ENCODE results near the gene SYTL3. TPM values are rescaled to one million over a fixed set of nuclear protein-coding genes. Genes with fewer than 3 reads are reported as not detected.
"Not testable (repeated sequence)": the region's sequence is repeated elsewhere in the genome, so short reads cannot be mapped to it uniquely, and the experiment has no call there.

Gene SYTL3
- total RNA-seq, 1 donor from 2014 or later: 10.8 TPM

DNA sequence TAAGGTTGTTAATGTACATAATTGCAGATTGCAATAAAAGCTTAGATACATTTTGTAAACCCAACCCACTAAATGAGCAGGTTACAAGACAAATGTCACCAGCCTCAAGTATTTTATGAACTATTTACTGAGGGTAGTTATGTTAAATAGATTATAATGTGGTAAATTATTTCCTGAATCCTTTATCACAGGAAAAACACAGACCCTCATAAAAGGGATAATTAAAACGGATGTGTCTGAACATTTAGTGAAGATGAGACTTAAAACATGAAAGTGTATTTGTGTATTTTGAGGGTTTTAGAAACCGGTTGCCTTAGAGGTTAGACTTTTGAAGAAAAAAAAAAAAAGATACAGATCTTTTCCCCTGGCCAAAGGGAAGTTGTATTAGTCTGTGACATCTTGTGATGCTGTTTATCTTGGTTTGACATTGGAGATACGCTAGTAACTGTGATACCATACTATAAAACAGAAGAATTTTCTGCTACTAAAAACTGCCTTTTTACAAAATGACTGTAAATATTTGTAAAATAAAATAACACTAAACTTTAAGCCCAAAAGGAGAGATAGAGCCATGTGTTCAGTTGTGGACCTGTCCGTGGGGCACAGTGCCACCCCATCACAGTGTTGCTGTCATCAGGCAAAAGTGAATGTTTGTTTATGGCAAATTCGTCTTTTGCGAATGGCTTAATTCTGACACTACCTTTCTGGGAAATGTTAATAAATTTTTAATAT is 15.0 kb upstream of the SYTL3 start:
- ATAC-seq (no peak), DNase-seq (ENCODE audit: missing footprints) (no peak)
- intact Hi-C loops (cut with DNase I): no loop called here

GRCh38 chr6:158635427-158636073 is 14.3 kb upstream of the SYTL3 start:
- ATAC-seq: no peak
- no peak for DNase-seq (ENCODE audit: missing footprints)
- intact Hi-C loops (cut with DNase I): no loop called here

GRCh38 chr6:158636778-158637177 is 13.1 kb upstream of the SYTL3 start:
- ATAC-seq (no peak), DNase-seq (ENCODE audit: missing footprints) (no peak)
- intact Hi-C loops (cut with DNase I): no loop called here

DNA sequence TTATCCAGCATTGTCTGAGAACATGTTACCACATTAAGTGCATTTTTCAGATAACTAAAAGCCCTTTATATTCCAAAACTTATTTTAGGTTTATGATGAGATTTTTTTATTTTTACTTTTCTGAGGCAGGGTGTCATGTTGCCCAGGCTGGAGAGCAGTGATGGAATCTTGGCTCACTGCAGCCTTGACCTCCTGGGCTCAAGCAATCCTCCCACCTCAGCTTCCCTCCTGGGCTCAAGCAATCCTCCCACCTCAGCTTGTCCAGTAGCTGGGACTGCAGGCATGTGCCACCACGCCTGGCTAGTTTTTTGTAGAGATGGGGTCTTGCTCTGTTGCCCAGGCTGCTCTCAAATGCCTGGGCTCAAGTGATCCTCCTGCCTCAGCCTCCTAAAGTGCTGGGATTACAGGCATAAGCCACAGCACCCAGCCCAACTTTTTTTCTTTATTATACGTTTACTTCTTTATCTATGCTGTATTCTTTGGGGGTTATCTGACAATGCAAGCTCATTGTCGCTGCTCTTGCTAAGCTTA is 11.5 kb upstream of the SYTL3 start:
- ATAC-seq (no peak), DNase-seq (ENCODE audit: missing footprints) (no peak)
- intact Hi-C loops (cut with DNase I): no loop called here

DNA sequence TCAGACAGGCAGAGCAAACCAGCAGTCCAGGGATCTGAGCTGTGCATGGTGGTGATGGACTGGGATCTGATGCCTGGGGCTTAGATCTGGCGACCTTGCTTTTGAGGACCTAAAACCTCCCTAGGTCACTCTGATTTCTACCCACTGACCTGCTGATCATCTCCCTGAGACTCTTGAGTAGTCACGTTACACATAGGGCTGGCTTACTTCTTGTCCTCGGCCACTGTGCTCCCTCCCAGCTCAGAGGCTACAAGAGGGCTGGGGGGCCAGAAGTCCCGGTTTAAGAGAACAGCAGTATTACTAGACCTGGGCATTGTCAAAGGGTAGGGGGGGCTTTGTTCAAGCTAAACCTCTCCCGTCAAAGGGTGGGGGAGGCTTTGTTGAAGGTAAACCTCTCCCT is 10.8 kb upstream of the SYTL3 start:
- no peak for DNase-seq (ENCODE audit: missing footprints)
- no peak for ATAC-seq
- intact Hi-C loops (cut with DNase I): no loop called here

DNA sequence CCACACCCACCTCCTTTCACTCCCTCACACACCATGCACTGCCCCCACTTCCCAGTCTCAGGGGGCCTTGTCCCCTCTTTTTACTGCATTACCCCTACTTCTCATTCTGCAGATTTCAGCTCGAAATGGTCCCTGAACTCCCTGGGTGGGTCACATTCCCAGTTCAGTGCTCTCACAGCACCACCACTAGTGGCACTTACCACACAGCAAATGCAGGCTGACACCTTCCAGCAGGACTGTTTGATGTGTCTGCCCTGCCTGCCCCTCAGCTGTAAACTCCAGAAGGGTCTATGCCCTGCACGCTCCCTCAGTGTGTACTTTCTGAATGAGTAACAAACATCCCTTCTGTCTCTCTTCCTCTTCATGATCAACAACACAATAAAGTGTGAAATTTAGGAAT is 9.3 kb upstream of the SYTL3 start:
- intact Hi-C loops (cut with DNase I): no loop called here
- ATAC-seq: no peak
- no peak for DNase-seq (ENCODE audit: missing footprints)

- intact Hi-C loops (cut with DNase I): no loop called here
- DNase-seq (ENCODE audit: missing footprints): no peak
- peak; percentile 24 for ATAC-seq
Observed at GRCh38 chr6:158642097-158642601, 7.7 kb upstream of the SYTL3 start.

DNA sequence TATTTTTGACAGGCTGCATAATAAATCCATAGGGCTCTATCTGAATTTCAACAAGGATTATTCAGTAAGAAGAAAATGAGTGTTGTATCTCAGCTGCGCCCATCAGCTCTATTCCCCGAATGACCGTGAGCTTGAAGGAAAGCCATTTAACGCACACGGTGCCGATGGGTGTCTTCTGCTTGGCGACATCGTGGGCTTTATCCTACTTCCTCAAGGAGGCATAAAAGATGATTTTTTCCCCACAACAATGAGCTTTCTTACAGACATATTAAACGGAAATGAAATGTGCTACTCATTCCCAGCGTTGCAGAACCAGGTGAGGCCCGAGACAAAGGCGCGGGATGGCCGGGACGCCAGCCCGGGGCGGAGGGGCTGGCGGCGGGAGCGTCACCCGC is 6.0 kb upstream of the SYTL3 start:
- ATAC-seq: no peak
- intact Hi-C loops (cut with DNase I): no loop called here
- DNase-seq (ENCODE audit: missing footprints): no peak

DNA sequence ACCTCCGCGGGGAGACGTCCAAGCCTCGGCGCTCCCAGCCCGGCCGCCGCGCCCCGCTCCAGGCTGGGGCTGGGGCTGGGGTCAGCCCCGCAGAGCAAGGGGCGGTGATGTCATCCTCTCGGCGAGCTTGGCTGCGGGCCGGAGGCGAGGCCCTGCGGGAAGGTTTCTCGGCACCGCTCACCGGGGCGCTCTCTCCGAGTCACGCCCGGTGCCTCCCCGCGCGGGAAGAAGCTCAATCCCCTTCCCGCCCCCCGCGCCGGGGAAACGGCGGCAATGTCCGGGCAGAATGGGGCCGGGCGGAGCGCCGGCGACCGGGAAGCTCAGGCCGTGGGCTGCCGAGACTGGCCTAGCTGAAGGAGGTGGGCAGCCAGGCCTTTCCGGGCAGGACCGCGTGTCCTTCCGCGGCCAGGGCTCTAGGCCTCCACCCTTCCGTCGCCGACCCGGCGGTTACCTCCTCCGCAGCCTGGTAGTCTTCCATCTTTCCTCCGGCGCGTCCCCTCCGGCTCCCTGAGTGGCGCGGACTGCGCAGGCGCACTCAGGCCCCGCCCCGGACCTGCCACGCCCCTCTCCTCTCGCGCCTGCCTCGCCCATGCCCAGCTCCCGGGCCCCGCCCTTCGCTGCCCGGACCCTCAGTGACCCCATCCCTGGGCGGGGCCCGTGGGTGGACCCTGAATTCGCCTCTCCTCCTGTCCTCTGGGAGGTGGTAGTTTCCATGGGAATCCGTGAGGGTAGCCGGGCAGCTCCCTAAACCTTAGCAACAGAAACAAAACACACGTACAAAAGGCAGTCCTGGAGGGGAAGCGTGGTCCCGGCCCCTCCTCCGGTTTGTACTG is 5.4 kb upstream of the SYTL3 start, which contains the start of gene DYNLT1:
DYNLT1 (minus strand) TSS at position 513 of the 833 bp plus-strand sequence; CDS start at position 478, 35 bp downstream.
- ATAC-seq (peak; percentile 97), DNase-seq (ENCODE audit: missing footprints) (peak; percentile 96)
- intact Hi-C loops (cut with DNase I): no loop called here

DNA sequence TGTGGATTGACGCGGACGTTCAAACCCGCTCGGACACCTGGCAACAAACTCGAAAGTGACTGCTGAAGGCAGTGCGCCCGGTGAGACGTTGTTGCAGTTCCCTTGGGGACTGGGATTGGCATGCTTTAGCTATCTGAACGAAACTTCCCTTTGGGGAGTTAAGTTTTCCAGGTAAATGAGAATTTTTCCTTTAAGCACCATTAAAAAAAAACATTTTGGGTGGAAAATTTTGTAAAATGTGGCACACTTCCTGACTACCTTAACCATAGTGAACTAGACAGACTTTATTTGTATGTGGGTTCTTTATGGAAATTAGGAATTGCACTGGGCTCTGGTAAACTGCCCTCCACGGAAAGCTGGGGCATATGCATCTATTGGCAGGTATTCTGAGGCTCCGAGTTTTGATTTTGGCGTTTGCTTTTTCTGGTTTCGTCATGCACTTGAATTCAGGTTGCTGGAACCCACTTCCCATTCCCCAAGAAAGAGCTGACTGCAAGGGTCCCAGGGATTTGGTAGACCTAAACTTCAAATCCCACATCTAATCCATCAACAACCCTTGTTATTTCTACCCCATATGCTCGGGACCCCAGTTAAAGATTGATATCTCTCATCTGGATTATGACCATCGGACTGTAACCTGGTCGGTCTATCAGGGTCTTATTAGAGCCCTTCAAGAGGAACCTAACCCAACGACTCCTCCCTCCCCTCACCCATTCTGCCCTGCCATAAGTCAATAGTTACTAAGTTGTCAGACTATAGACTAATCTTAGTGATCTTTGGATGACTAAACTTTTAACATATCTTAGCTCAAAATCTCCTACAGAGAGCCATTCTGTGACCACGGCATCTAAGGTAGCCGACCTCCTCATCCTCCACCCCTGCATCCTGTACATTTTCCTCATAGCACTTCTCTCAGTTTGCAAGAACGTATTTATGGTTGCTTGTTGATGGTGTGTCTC is 4.5 kb upstream of the SYTL3 start:
- intact Hi-C loops (cut with DNase I): no loop called here
- no peak for DNase-seq (ENCODE audit: missing footprints)
- ATAC-seq: no peak

DNA sequence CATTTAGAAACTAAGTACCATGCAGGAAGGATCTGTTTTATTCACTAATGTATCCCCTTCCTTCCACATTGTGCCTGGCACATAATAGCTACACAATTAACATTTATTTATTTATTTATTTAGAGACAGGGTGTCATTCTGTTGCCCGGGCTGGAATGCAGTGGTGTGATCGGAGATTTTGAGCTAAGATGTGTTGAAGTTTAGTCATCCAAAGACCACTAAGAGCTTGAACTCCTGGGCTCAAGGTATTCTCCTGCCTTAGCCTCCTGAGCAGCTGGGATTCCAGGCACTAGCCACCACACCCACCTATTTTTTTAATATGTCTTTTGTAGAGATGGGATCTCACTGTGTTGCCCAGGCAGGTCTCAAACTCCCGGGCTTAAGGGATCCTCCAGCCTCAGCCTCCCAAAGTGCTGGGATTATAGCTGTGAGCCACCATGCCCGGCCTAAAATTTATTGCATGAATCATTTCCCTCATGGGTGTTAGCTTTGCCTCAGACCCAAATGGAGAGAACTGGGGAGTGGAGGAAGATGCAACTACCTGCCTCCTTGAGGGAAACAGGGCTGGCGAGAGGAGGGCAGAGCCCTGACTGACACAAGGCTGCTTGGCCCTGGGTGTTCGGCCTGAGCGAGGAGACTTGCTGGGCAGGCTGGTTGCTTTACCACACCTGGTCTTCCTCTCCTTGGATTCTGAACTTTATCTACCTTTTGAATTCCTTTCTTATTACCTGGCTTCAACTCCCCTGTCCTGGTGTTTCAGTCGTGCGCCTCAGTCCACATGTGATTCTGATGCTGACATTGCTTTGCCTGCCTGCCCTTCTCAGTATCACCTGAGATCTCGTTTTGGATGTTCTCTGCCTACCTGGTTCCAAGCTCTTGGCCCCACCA is 3.6 kb upstream of the SYTL3 start:
- ATAC-seq (no peak), DNase-seq (ENCODE audit: missing footprints) (no peak)
- intact Hi-C loops (cut with DNase I): no loop called here

GRCh38 chr6:158647501-158647900 is 2.4 kb upstream of the SYTL3 start:
- intact Hi-C loops (cut with DNase I): no loop called here
- no peak for ATAC-seq
- no peak for DNase-seq (ENCODE audit: missing footprints)

DNA sequence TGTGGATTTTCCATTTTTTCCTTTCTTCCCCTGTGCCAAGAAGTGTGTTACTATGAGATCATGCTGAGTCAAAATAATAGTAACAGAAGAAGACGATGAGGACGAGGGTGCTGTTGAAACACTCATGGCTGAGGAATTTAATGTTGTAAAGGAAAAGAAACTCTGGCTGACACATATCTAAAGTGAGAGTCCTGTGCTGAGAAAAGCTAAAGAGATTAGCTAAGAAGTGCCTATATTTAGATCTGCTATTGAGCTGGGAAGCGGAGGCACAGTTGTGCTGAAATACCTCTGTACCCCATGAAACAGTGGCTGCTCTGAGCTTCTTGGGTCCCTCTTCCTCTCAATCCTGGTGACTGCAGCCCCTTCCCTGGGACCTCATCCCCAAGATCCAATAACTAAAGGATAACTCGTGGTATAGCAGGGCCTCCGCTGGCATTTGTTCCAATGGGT is 1.1 kb upstream of the SYTL3 start:
- no peak for DNase-seq (ENCODE audit: missing footprints)
- intact Hi-C loops (cut with DNase I): no loop called here
- no peak for ATAC-seq

- intact Hi-C loops (cut with DNase I); ATAC-seq; DNase-seq (ENCODE audit: missing footprints): not testable (repeated sequence)
Observed at GRCh38 chr6:158651981-158652737, 2.3 kb downstream of the SYTL3 start.

- intact Hi-C loops (cut with DNase I): no loop called here
- ATAC-seq (peak; percentile 53), DNase-seq (ENCODE audit: missing footprints) (peak; percentile 80)
Observed at GRCh38 chr6:158653577-158654354, 3.9 kb downstream of the SYTL3 start.

GRCh38 chr6:158654498-158654897 is 4.6 kb downstream of the SYTL3 start:
- peak; percentile 97 for ATAC-seq
- intact Hi-C loops (cut with DNase I): no loop called here
- peak; percentile 87 for DNase-seq (ENCODE audit: missing footprints)

Data from Right ventricle myocardium inferior (tissue), 1 donor.